ENCODE results near the gene ANXA11. TPM values are rescaled to one million over a fixed set of nuclear protein-coding genes. Genes with fewer than 3 reads are reported as not detected.
A peak's percentile ranks its signal among the peaks of the same experiment; 100 is the strongest.
"Not testable (repeated sequence)": the region's sequence is repeated elsewhere in the genome, so short reads cannot be mapped to it uniquely, and the experiment has no call there.

Gene ANXA11
- total RNA-seq, 1 experiment from 2014 or later = 66.1 TPM

DNA sequence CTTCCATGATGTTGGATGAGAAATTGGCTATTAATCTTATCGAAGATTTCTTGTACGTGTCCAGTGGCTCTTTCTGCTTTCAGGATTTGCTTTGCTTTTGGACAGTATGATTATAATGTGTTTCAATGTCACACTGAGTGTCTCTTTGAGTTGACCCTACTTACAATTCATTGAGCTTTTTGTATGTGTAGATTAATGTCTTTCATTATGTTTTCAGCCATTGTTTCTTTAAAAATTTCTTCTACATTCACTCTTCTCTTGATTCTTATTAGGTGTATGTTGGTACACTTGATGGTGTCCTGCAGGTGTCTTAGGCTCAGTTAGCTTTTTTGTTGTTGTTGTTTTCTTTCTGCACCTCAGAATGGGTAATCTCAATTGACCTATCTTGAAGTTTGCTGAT is 56.2 kb downstream of the ANXA11 start:
- DNase-seq (ENCODE audit: extremely low read depth, low read depth) = no peak

DNA sequence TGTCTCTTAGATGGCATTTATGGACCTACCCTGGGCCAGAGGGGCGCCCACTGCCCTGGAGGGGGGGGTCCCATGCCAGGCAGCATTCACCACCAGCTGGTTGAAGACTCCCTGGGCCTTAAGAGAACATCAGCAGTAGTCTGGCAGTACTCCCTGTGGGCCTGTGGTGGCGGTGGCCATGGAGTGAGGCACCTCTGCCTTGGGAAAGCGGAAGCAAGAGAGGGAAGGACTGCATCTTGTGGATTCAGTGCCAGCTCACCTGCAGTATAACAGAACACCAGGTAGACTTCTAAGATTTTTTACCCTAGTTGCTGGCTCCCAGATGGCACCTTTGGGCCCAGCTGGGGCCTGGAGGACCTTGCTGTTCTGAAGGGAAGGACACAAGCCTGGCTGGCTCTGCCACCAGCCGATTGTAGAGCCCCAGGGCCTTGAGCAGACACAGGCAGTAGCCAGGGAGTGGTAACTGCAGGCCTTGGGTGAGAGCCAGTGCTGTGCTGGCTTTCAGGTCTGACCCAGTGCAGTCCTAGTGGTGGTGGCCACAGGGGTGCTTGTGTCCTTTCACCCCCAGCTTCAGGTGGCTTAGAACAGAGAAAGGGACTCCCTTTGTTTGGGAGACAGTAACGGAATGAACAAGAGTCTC is 57.1 kb downstream of the ANXA11 start:
- DNase-seq (ENCODE audit: extremely low read depth, low read depth) = no peak

DNA sequence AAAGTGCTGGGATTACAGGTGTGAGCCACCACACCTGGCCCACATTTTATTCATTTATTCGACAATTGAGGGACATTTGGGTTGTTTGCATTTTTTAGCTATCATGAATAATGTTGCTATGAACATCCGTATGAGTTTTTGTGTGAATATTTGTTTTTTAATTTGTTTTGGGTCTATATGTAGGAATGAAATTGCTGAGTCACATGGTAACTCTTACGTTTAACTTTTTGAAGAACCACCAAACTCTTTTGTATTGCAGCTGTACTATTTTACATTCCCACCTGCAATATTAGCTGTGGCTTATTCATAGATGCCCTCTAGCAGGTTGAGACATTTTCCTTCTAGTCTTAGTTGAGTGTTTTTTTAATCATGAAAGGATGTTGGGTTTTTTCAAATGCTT is 58.4 kb downstream of the ANXA11 start:
- no peak for DNase-seq (ENCODE audit: extremely low read depth, low read depth)

- DNase-seq (ENCODE audit: extremely low read depth, low read depth) = peak; percentile 56
Observed at GRCh38 chr10:80145406-80146308, 59.7 kb downstream of the ANXA11 start.

DNA sequence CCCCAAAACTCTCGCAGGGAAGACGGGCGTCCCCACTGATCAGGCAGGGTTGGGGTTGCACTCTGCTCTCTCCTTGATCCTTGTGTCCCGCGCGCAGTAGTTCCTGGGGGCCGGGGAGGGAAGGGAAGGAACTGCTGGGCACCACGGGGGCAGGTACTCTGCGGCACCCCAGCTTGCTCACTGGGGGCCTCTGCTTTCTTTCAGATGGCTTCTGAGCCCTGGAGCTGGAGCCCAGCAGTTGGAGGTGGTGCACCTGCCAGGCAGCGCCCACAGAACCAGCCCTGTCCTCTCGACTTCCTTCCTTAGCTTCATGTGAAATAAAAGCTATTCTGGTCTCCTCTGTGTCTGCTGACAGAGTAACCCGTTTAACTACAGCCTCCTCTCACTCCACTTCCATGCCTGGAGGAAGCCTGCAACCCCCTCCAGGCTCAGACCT is 60.6 kb downstream of the ANXA11 start:
- DNase-seq (ENCODE audit: extremely low read depth, low read depth) = no peak

- DNase-seq (ENCODE audit: extremely low read depth, low read depth) = peak; percentile 13
Observed at GRCh38 chr10:80144067-80144695, 61.2 kb downstream of the ANXA11 start.

- DNase-seq (ENCODE audit: extremely low read depth, low read depth) = no peak
Observed at GRCh38 chr10:80141696-80142460, 63.5 kb downstream of the ANXA11 start.

GRCh38 chr10:80140251-80140650 is 65.1 kb downstream of the ANXA11 start:
- DNase-seq (ENCODE audit: extremely low read depth, low read depth) = no peak

DNA sequence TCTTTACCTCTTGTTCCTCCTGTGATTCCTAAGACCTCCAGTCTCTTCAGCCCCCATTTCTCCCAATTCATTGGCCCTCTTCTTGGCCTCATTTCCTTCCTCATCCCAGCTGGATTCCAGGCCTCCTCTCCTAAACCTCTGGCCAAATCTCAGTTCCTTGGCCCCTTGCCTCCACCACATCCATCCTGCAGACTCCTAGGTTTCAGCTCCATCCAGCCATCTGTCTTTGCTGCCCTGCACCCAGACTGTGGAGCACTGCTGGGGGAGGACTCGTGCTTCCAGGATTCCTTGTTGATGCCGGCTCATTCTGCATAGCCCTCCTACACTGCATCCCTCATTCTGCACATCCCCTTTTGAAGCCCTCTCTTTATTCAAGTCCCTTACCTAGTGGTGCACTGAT is 66.1 kb downstream of the ANXA11 start:
- DNase-seq (ENCODE audit: extremely low read depth, low read depth) = no peak

- no peak for DNase-seq (ENCODE audit: extremely low read depth, low read depth)
Observed at GRCh38 chr10:80137920-80138319, 67.4 kb downstream of the ANXA11 start.

DNA sequence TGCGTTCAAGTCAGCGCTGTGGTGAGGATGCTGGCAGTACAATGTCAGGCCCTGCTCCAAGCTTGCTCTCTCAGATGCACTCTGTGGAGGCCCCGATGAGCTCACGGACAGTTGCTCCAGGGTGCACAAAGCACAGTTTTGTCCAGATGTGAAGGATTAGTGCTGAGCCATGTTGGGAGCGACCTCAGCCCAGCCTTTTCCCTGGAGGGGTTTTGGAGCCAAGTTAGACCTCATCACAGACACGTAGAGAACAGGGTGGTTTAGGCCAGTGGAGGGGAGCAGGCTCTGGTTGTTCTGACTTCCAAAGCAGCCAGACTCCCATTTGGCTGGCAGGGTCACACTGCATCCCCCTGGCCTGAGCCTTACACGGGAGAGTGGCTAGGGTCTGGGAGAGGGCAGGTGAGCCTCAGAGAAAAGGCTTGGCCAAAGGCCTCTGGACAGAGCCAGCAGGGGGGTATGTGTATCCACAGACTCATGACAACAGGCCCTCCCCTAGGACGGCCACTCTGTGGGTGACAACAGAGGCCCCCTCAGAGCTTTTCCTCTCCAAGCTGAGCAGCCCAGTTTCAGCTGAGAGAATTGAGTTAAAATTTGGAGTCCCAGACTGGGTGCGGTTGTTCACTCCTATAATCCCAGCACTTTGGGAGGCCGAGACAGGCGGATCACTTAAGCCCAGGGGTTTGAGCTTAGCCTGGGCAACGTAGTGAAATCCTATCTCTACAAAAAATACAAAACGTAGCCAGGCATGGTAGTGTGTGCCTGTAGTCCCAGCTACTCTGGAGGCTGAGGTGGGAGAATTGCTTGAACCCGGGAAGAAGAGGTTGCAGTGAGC is 68.1 kb downstream of the ANXA11 start:
- no peak for DNase-seq (ENCODE audit: extremely low read depth, low read depth)

GRCh38 chr10:80136134-80136571 is 69.2 kb downstream of the ANXA11 start:
- no peak for DNase-seq (ENCODE audit: extremely low read depth, low read depth)

DNA sequence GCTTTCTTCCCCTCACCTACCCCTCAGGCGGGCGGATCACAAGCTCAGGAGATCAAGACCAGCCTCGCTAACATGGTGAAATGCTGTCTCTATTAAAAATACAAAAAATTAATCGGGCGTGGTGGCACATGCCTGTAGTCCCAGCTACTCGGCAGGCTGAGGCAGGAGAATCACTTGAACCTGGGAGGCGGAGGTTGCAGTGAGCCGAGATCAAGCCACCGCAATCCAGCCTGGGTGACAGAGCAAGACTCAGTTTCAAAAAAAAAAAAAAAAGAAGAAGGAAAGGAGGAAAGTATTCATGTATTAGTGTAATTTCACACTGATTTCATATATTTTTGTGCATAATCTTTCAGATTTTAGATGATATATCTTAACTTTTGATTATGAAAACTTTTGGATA is 71.7 kb downstream of the ANXA11 start:
- not testable (repeated sequence) for DNase-seq (ENCODE audit: extremely low read depth, low read depth)

- no peak for DNase-seq (ENCODE audit: extremely low read depth, low read depth)
Observed at GRCh38 chr10:80133206-80133605, 72.1 kb downstream of the ANXA11 start.

GRCh38 chr10:80132299-80133139 is 72.8 kb downstream of the ANXA11 start, which contains the start of gene PLAC9:
Gene PLAC9 (plus strand): TSS chr10:80132730. CDS start chr10:80132763, 33 bp downstream.
- no peak for DNase-seq (ENCODE audit: extremely low read depth, low read depth)

DNA sequence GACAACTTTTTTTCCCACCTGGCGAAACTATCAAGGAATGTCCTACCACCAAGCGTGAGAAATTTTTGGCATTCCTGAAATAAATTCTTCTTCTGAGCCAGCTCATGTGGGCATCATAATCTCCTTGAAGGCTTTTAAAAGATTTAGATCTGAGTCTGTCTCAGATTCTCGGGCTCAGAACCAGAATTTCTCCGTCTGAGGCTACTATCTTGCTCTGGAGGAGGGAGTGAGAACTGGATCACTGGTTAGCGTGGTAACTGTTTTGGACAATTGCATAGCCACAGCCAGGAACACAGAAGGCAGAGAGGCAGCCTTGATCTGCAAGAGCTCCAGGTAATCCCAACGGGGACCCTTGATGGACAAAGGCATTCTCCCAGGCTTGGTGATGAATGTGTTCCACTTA is 73.8 kb downstream of the ANXA11 start:
- DNase-seq (ENCODE audit: extremely low read depth, low read depth) = no peak

- DNase-seq (ENCODE audit: extremely low read depth, low read depth) = no peak
Observed at GRCh38 chr10:80126876-80127275, 78.5 kb downstream of the ANXA11 start.

DNA sequence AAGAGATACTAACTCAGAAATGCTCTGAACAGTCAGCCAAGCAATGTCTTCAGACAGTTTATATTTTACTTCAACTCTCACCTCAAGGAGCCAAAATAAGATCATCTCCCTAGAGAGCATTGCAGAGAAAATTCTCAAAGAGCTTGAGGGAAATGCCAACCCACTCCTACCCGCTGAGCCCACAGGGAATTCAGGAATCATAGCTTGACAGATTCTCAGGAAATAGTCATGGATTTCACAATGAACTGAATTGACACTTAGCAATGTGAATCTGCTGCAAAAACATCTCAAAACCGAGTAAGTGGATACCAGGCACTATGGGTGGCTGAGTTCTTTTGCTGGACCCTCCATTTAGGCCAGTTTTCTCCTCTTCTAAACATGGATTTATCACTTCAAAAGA is 82.6 kb downstream of the ANXA11 start:
- no peak for DNase-seq (ENCODE audit: extremely low read depth, low read depth)
